K562 (cell line): Measurements from ENCODE around the gene CCDC137. TPM values are rescaled to one million over a fixed set of nuclear protein-coding genes. Genes with fewer than 3 reads are reported as not detected.

Experiments
- CREB1 ChIP-seq, 2 experiments: sonication (generic) in 1 of 2; formaldehyde crosslinking in 1 of 2; IDR thresholded peaks; 2 replicates each; pipeline versions ENCODE4 v1.6.1 to v1.8.0; 2012 to 2022; ENCODE audit warnings: inconsistent platforms in 1 of 2, mild to moderate bottlenecking in 1 of 2, missing genetic modification reagents in 1 of 2, moderate library complexity in 1 of 2
- ERF ChIP-seq: fragments of 450-650 bp; formaldehyde crosslinking; IDR thresholded peaks from 2 replicates; pipeline ENCODE4 v1.4.0; 2020; ENCODE audit warnings: mild to moderate bottlenecking, mixed read lengths
- FOS ChIP-seq: IDR thresholded peaks from 3 replicates; pipeline ENCODE4 v1.6.1; 2011; ENCODE audit not compliant: insufficient read length; ENCODE audit errors: extremely low read depth
- PATZ1 ChIP-seq: fragments of 250-450 bp; sonication (Bioruptor Pico); IDR thresholded peaks from 2 replicates; pipeline ENCODE4 v1.5.0; 2020; ENCODE audit warnings: mild to moderate bottlenecking, borderline replicate concordance
- POLR2G ChIP-seq: fragments of 200-400 bp; formaldehyde crosslinking; IDR thresholded peaks from 2 replicates; pipeline ENCODE4 v1.6.1; 2017; ENCODE audit warnings: low read depth, mild to moderate bottlenecking, antibody characterized with exemption, low read length, moderate library complexity
- RUNX1 ChIP-seq: sonication (generic); IDR thresholded peaks from 2 replicates; pipeline ENCODE4 v1.6.1; 2016; ENCODE audit warnings: antibody characterized with exemption, low read depth
- ZBTB1 ChIP-seq: sonication (generic); formaldehyde crosslinking; IDR thresholded peaks from 2 replicates; pipeline ENCODE4 v1.8.1; 2023; ENCODE audit warnings: missing genetic modification reagents, low read depth, mild to moderate bottlenecking, borderline replicate concordance
- ZBTB33 ChIP-seq: sonication (generic); formaldehyde crosslinking; IDR thresholded peaks from 2 replicates; pipeline ENCODE4 v1.8.1; 2023; ENCODE audit warnings: mild to moderate bottlenecking, missing genetic modification reagents
- ZBTB7A ChIP-seq: IDR thresholded peaks from 2 replicates; pipeline ENCODE4 v1.6.1; 2011; ENCODE audit warnings: low read depth, mild to moderate bottlenecking, low read length, moderate library complexity, borderline replicate concordance; ENCODE audit not compliant: control insufficient read depth
- polyA plus RNA-seq, 8 experiments: library from polyadenylated mRNA; depleted of rRNA in 4 of 8; stranded (reverse) in 5 of 8; unstranded in 3 of 8; fragments of >200 nt; fragmentation: Nextera tagmentation in 2 of 8; fragmentation: Illumina TruSeq in 1 of 8; extraction: Ambion mirVana in 2 of 8; extraction: Trizol in 1 of 8; gene quantifications; 2 replicates each; pipeline versions ENCODE4 v1.2.1 to v1.2.3, GENCODE V29; 2011 to 2014; ENCODE audit warnings: inconsistent platforms in 1 of 8, missing spikeins in 1 of 8
- total RNA-seq, 7 experiments: library from RNA; depleted of rRNA in 6 of 7; stranded (reverse); fragments of >200 nt in 6 of 7; fragmentation: Illumina TruSeq in 2 of 7; extraction: Trizol in 2 of 7; gene quantifications; 2 replicates each; pipeline versions ENCODE4 v1.2.1 to v1.2.3, GENCODE V29; 2011 to 2021; ENCODE audit warnings: low replicate concordance in 1 of 7
- TF ChIP-seq, protein P1 (sequence below): fragments of 450-650 bp; IDR thresholded peaks from 2 replicates; pipeline ENCODE4 v1.6.1; 2016; ENCODE audit warnings: antibody characterized with exemption
- TF ChIP-seq, protein P2 (sequence below): fragments of 250-450 bp; sonication (Bioruptor Pico); IDR thresholded peaks from 2 replicates; pipeline ENCODE4 v1.8.0; 2022; ENCODE audit warnings: moderate library complexity, mild to moderate bottlenecking, inconsistent platforms

CCDC137 gene
- total and polyA plus RNA-seq, 9 of the 15 experiments (the other 6 are each of a cell fraction or from before 2014, with no cell fraction given) = 2.3 to 68.1 (median 38.3) TPM

- TF ChIP-seq ZBTB33 (CRISPR knock-in tag) = peak; percentile 12; the same call in 1 of the 2 replicates
- peak; percentile 74; the same call in 1 of the 2 replicates for TF ChIP-seq ZBTB7A
- TF ChIP-seq, protein P1, sequence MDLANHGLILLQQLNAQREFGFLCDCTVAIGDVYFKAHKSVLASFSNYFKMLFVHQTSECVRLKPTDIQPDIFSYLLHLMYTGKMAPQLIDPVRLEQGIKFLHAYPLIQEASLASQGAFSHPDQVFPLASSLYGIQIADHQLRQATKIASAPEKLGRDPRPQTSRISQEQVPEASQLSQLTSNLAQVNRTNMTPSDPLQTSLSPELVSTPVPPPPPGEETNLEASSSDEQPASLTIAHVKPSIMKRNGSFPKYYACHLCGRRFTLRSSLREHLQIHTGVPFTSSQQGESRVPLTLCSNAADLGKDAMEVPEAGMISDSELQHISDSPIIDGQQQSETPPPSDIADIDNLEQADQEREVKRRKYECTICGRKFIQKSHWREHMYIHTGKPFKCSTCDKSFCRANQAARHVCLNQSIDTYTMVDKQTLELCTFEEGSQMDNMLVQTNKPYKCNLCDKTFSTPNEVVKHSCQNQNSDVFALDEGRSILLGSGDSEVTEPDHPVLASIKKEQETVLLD = peak; percentile 31; the same call in 1 of the 2 replicates
- TF ChIP-seq ERF (CRISPR knock-in tag) = 0 out of 2 replicates have a peak, but pooled peaks have one; percentile 42
- no peak for TF ChIP-seq FOS
- TF ChIP-seq POLR2G = peak; percentile 68
- 0 out of 2 replicates have a peak, but pooled peaks have one; percentile 38 for TF ChIP-seq ZBTB1
- no peak for TF ChIP-seq PATZ1 (CRISPR knock-in tag)
- 0 out of 2 replicates have a peak, but pooled peaks have one; percentile 58 for TF ChIP-seq RUNX1
- no peak for TF ChIP-seq CREB1 (IDR thresholded peaks at IDR 0.05)
- peak; percentile 39; the same call in 1 of the 2 replicates for TF ChIP-seq CREB1 (CRISPR knock-in tag; IDR thresholded peaks at IDR 0.05)
- TF ChIP-seq, protein P2, sequence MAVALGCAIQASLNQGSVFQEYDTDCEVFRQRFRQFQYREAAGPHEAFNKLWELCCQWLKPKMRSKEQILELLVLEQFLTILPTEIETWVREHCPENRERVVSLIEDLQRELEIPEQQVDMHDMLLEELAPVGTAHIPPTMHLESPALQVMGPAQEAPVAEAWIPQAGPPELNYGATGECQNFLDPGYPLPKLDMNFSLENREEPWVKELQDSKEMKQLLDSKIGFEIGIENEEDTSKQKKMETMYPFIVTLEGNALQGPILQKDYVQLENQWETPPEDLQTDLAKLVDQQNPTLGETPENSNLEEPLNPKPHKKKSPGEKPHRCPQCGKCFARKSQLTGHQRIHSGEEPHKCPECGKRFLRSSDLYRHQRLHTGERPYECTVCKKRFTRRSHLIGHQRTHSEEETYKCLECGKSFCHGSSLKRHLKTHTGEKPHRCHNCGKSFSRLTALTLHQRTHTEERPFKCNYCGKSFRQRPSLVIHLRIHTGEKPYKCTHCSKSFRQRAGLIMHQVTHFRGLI (CRISPR knock-in tag) = no peak
Measured at GRCh38 chr17:81701288-81702071, 34.9 kb downstream of the CCDC137 start (continued).
